GM19035 (cell line): Measurements from ENCODE around the gene RPS27L.
"Not testable (repeated sequence)": the region's sequence is repeated elsewhere in the genome, so short reads cannot be mapped to it uniquely, and the experiment has no call there.

Experiments used
- ATAC-seq: cut with Tn5 transposase; IDR thresholded peaks from one replicate; pipeline ENCODE4 v1.9.1; 2021; ENCODE audit not compliant: unreplicated experiment

Gene RPS27L

GRCh38 chr15:63145426-63145825, 11.9 kb downstream of the RPS27L start:
- ATAC-seq = no peak

DNA sequence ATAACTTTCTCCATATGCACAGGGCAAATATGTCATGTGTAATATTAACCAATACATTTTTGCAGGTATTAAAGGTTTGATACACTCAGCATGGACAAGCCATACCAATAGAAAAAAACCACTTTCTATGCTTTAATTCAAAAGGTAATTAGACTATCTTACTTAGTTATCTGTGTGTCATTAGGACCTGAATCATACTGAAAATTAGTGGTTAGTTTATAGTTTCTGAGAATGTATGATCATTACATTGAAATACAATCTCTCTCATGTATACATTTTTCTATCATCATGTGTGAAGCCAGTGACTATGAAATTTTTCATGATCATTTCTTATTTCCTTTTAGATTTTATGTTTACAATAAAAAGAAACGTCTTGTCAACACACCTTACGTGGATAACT, 16.3 kb downstream of the RPS27L start:
- ATAC-seq = no peak

- no peak for ATAC-seq
These were observed 20.5 kb downstream of the RPS27L start for GRCh38 chr15:63136742-63137141.

GRCh38 chr15:63135804-63136203, 21.5 kb downstream of the RPS27L start:
- ATAC-seq = no peak

GRCh38 chr15:63135281-63135680, 22.0 kb downstream of the RPS27L start:
- ATAC-seq = no peak

DNA sequence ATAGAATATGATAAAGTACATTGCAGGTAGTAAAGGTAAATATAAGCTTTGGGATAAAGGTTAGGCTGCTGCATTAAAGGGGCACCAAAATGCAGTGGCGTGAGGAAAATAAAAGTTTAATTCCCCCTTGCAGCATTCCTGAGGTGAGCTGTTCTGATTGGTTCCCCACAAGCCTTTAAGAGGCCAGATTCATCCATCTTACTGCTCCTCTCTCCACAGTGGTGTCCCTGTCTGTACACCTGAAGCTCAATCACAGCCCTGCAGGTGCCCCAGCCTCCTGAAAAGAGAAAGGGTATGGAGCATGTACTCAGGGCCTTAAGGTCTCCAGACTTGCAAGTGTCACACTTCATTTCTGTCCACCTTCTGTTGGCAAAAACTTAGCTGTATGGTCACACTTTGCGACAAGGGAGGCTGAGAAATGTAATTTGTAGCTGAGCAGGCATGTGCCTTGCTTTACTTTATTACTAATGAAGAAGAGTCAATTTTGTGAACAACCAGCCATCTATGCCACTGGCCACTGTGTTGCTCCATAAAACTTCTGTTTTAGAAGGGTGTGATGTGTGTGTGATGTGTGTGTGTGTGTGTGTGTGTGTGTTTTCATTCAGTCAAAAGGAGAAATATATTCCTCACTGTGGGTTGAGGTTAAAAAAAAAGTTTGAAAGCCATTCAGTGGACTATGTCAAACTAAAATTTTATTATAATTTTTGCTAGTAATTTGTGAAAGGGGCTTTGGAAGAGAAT, 22.9 kb downstream of the RPS27L start:
- ATAC-seq = no peak

GRCh38 chr15:63133786-63134185, 23.5 kb downstream of the RPS27L start:
- ATAC-seq = no peak

GRCh38 chr15:63126726-63127125, 30.6 kb downstream of the RPS27L start:
- ATAC-seq = no peak

- no peak for ATAC-seq
These were observed 32.8 kb downstream of the RPS27L start for GRCh38 chr15:63124506-63124905.

- ATAC-seq = peak; percentile 89
These were observed 35.0 kb downstream of the RPS27L start for GRCh38 chr15:63122002-63122875.

DNA sequence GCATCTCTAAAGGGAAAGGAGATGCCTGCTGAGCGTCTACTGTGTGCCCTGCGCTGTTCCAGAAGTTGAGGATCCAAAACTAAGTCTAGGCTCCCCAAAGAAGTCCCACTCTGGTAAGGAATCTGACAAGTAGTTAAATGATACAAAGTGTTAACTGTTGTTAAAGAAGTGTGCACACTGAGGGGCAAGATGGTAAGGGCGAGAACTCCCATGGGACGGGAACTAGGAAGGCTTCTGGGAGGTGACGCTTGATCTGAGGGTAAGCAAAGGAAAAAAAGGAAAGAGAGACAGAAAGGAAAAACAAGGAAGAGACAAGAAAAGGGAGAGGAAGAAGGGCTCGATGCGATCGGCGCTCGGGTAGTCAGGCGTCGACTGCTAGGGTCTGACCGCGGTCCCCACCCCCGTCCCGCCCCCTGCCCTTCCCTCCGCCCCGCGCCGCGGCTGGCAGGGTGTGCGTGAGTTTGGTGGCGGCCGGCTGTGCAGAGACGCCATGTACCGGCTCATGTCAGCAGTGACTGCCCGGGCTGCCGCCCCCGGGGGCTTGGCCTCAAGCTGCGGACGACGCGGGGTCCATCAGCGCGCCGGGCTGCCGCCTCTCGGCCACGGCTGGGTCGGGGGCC, 35.8 kb downstream of the RPS27L start, which contains the start of gene LACTB:
TSS of gene LACTB (plus strand) at position 480 of the 620 bp plus-strand sequence. CDS start at position 491, 11 bp downstream.
- peak; percentile 71 for ATAC-seq

GRCh38 chr15:63118854-63119253, 38.4 kb downstream of the RPS27L start:
- no peak for ATAC-seq

GRCh38 chr15:63114465-63114864, 42.8 kb downstream of the RPS27L start:
- no peak for ATAC-seq

DNA sequence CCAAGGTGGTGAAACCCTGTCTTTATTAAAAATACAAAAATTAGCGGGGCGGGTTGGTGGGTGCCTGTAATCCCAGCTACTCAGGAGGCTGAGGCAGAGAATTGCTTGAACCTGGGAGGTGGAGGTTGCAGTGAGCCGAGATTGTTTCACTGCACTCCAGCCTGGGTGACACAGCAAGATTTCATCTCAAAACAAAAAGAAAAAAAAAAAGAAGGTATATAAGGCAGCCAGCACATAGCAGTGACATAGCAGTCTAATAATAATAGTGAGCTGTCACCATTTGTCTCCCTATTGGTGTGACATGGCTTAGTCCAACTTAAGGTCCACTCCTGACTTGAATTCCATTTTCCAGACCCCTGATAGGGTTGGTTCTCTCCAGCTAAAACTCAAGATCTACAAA, 44.4 kb downstream of the RPS27L start:
- ATAC-seq = no peak

DNA sequence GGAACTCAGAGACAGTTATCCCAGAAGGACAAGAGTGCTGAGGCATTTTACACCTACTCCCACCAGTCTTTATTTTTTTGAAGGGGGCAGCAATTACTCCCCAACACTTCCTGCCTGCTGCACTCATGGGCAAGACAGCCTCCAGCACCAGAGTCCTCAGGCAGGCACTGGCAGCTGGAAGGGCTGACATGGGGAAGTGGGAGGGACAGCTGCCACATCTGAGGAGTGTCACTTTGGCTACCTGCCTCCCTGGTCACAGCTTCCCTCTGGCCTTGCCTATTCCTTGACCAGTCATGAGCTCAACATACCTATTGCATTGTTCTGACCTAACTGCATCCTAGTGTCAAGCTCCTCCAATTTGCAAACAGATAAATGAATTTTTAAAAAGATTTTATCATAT, 45.8 kb downstream of the RPS27L start:
- no peak for ATAC-seq

GRCh38 chr15:63110428-63111026, 46.8 kb downstream of the RPS27L start:
- ATAC-seq = no peak

DNA sequence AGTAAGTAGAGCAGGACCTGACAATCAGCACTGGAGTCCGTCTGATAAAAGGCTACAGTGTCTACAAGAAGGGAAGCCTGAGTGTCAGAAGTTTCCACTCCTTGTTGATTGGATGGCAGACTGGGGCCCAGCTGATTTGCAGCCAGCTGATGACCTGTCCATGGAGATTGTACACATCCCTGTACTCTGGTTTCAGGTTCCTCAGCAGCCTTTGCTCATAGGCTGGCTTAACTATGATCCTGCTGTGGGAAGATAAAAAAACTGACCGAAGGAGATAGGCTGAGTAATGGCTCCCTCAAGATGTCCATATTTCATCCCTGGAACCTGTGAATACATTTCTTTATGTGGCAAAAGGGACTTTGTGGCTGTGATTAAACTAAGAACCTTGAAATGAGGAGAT, 47.4 kb downstream of the RPS27L start:
- ATAC-seq = no peak

GRCh38 chr15:63109498-63109897, 47.8 kb downstream of the RPS27L start:
- no peak for ATAC-seq

- no peak for ATAC-seq
These were observed 49.3 kb downstream of the RPS27L start for GRCh38 chr15:63107895-63108546.

DNA sequence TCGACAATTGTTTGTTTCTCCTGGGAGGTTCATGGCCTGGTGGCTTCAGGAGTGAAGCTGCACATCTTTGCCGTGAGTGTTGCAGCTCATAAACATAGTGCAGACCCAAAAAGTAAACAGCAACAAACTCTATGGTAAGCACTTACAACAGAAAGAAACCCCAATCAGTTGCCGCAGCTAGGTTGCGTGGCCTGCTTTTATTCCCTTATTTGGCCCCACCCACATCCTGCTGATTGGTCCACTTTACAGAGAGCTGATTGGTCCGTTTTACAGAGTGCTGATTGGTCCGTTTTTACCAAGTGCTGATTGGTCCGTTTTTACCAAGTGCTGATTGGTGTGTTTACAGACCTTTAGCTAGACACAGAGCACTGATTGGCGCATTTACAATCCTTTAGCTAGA, 51.9 kb downstream of the RPS27L start:
- not testable (repeated sequence) for ATAC-seq

DNA sequence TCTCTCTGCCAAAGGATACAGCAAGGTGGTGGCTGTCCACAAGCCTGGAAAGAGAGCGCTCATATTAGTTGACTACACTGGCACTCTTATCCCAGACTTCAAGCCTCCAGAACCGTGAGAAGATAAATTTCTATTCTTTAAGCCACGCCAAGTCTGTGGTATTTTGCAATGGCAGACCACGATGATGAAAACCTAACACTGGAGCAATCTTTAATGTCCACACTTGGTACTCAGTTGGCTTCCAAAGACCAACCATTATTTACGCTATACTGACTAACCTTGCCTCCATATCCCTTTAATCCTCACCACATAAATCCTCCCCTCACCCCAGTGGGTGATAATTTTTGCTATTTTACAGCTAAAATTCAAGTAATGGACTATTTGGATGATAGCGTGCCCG, 52.5 kb downstream of the RPS27L start:
- no peak for ATAC-seq
